Suprapubic skin (tissue), 4 donors: ENCODE results near the gene FDCSP.

Experiments
- EP300 ChIP-seq: sonication (generic); formaldehyde crosslinking; IDR thresholded peaks from one replicate; pipeline ENCODE4 v1.6.1; 2017; ENCODE audit warnings: antibody characterized with exemption
- POLR2A ChIP-seq, 2 donors: fragments of 450-650 bp; IDR thresholded peaks; one replicate each; pipeline ENCODE4 v1.6.1; 2017; ENCODE audit warnings: antibody characterized with exemption in 2 of 2, mild to moderate bottlenecking in 2 of 2, moderate library complexity in 2 of 2
- POLR2AphosphoS5 ChIP-seq, 3 donors: sonication (generic); formaldehyde crosslinking; IDR thresholded peaks; one replicate each; pipeline ENCODE4 v1.6.1; 2017; ENCODE audit warnings: antibody characterized with exemption in 3 of 3
- TF ChIP-seq, protein P1 (sequence below), 2 donors: fragments of 200-600 bp in 1 of 2; fragments of 450-650 bp in 1 of 2; sonication (generic) in 1 of 2; IDR thresholded peaks; one replicate each; pipeline ENCODE4 v1.5.1; 2016 to 2019; ENCODE audit warnings: antibody characterized with exemption in 2 of 2, mild to moderate bottlenecking in 1 of 2, moderate library complexity in 1 of 2

- TF ChIP-seq, protein P1, sequence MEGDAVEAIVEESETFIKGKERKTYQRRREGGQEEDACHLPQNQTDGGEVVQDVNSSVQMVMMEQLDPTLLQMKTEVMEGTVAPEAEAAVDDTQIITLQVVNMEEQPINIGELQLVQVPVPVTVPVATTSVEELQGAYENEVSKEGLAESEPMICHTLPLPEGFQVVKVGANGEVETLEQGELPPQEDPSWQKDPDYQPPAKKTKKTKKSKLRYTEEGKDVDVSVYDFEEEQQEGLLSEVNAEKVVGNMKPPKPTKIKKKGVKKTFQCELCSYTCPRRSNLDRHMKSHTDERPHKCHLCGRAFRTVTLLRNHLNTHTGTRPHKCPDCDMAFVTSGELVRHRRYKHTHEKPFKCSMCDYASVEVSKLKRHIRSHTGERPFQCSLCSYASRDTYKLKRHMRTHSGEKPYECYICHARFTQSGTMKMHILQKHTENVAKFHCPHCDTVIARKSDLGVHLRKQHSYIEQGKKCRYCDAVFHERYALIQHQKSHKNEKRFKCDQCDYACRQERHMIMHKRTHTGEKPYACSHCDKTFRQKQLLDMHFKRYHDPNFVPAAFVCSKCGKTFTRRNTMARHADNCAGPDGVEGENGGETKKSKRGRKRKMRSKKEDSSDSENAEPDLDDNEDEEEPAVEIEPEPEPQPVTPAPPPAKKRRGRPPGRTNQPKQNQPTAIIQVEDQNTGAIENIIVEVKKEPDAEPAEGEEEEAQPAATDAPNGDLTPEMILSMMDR (IDR thresholded peaks at IDR 0.05) = no peak
- TF ChIP-seq POLR2AphosphoS5 (IDR thresholded peaks at IDR 0.05) (no peak), POLR2A (IDR thresholded peaks at IDR 0.05) (no peak), EP300 (no peak)
These were observed 46.1 kb upstream of the FDCSP start for GRCh38 chr4:70179811-70180210.
